Endothelial cell of umbilical vein (primary cell): ENCODE data around the gene FURIN.

ENCODE experiments used
- EZH2 ChIP-seq: IDR thresholded peaks from 2 replicates; pipeline ENCODE4 v1.6.1; 2012; ENCODE audit warnings: borderline replicate concordance, low read depth, mild to moderate bottlenecking, moderate library complexity, low read length, inconsistent platforms; ENCODE audit not compliant: severe bottlenecking
- FOS ChIP-seq: IDR thresholded peaks from 2 replicates; pipeline ENCODE4 v1.6.1; 2011; ENCODE audit warnings: mild to moderate bottlenecking, low read length, moderate library complexity, borderline replicate concordance; ENCODE audit not compliant: insufficient read depth
- GATA2 ChIP-seq: IDR thresholded peaks from 2 replicates; pipeline ENCODE4 v1.7.0; 2011; ENCODE audit warnings: low read depth, mild to moderate bottlenecking, moderate library complexity, mixed read lengths, low read length; ENCODE audit not compliant: insufficient read length, insufficient read depth
- POLR2A ChIP-seq: IDR thresholded peaks from 2 replicates; pipeline ENCODE4 v1.6.1; 2012; ENCODE audit warnings: low read depth, mild to moderate bottlenecking, control low read depth, low read length
- POLR2AphosphoS5 ChIP-seq: IDR thresholded peaks from 2 replicates; pipeline ENCODE4 v1.6.1; 2012; ENCODE audit warnings: low read depth, mild to moderate bottlenecking, control low read depth, low read length, moderate library complexity; ENCODE audit not compliant: insufficient read depth
- TF ChIP-seq, protein P1 (sequence below), 2 donors: IDR thresholded peaks; 1 replicate in 1 of 2; 2 replicates in 1 of 2; pipeline ENCODE4 v1.5.1; 2011; ENCODE audit warnings: low read length in 2 of 2, mild to moderate bottlenecking in 2 of 2, moderate library complexity in 2 of 2, control low read depth in 1 of 2, inconsistent platforms in 1 of 2, low read depth in 1 of 2; ENCODE audit not compliant: insufficient read depth in 1 of 2; ENCODE audit errors: extremely low read depth in 1 of 2

DNA sequence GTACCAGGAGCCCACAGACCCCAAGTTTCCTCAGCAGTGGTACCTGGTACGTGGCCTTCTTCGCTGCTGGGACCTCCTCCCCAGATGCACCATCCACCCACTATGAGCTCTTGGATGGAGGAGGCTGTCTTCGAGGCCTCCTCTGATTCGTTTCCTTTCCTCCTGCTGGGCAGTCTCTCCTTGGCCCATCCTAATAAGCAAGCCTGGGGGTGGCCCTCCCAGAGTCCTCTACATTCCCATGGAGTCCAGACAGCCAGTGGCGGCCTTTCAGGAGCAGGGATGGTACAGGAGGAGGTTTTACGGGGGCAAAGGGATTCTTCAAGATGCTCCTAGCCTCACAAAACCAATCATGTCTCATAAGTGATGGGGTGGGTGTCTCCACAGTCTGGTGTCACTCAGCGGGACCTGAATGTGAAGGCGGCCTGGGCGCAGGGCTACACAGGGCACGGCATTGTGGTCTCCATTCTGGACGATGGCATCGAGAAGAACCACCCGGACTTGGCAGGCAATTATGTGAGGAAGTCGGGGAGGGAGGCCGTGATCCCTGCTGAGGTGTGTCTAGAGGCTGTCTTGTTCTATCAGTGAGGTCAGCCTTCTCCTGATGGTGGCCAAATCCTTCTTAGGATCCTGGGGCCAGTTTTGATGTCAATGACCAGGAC is 8.3 kb downstream of the FURIN start:
- TF ChIP-seq, protein P1, sequence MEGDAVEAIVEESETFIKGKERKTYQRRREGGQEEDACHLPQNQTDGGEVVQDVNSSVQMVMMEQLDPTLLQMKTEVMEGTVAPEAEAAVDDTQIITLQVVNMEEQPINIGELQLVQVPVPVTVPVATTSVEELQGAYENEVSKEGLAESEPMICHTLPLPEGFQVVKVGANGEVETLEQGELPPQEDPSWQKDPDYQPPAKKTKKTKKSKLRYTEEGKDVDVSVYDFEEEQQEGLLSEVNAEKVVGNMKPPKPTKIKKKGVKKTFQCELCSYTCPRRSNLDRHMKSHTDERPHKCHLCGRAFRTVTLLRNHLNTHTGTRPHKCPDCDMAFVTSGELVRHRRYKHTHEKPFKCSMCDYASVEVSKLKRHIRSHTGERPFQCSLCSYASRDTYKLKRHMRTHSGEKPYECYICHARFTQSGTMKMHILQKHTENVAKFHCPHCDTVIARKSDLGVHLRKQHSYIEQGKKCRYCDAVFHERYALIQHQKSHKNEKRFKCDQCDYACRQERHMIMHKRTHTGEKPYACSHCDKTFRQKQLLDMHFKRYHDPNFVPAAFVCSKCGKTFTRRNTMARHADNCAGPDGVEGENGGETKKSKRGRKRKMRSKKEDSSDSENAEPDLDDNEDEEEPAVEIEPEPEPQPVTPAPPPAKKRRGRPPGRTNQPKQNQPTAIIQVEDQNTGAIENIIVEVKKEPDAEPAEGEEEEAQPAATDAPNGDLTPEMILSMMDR (IDR thresholded peaks at IDR 0.05; ENCODE audit: extremely low read depth in 1 of 2, insufficient read depth in 1 of 2, low read depth in 1 of 2, low read length in 2 of 2) = no peak
- no peak for TF ChIP-seq POLR2A
- no peak for TF ChIP-seq EZH2
- no peak for TF ChIP-seq FOS
- no peak for TF ChIP-seq POLR2AphosphoS5
- no peak for TF ChIP-seq GATA2
